HepG2 (cell line): ENCODE measurements around the gene BTRC. TPM values are rescaled to one million over a fixed set of nuclear protein-coding genes. Genes with fewer than 3 reads are reported as not detected.

ENCODE experiments used
- ARNT ChIP-seq: fragments of 450-650 bp; IDR thresholded peaks from 2 replicates; pipeline ENCODE4 v1.6.1; 2017
- ETV6 ChIP-seq: sonication (generic); formaldehyde crosslinking; conservative IDR thresholded peaks from 2 replicates; pipeline ENCODE4 v1.4.0; 2020; ENCODE audit warnings: missing genetic modification reagents
- HOXA3 ChIP-seq: sonication (generic); formaldehyde crosslinking; IDR thresholded peaks from 2 replicates; pipeline ENCODE4 v1.5.0; 2020; ENCODE audit warnings: missing genetic modification reagents
- MXD1 ChIP-seq: sonication (generic); formaldehyde crosslinking; IDR thresholded peaks from 2 replicates; pipeline ENCODE4 v1.4.0; 2020; ENCODE audit warnings: mild to moderate bottlenecking, missing genetic modification reagents
- MYC ChIP-seq: sonication (generic); formaldehyde crosslinking; IDR thresholded peaks from 2 replicates; pipeline ENCODE4 v1.9.0; 2021; ENCODE audit warnings: missing genetic modification reagents, borderline replicate concordance
- NFKBIZ ChIP-seq: IDR thresholded peaks from 2 replicates; pipeline ENCODE4 v1.6.1; 2018; ENCODE audit warnings: missing genetic modification reagents, missing compliant biosample characterization
- POLR2AphosphoS5 ChIP-seq: IDR thresholded peaks from 2 replicates; pipeline ENCODE4 v1.6.1; 2012; ENCODE audit warnings: low read depth, low read length
- PRPF4 ChIP-seq: fragments of 200-400 bp; formaldehyde crosslinking; IDR thresholded peaks from 2 replicates; pipeline ENCODE4 v1.6.1; 2016; ENCODE audit warnings: low read length, low read depth; ENCODE audit not compliant: poor library complexity, severe bottlenecking
- RBFOX2 ChIP-seq: fragments of 200-400 bp; formaldehyde crosslinking; IDR thresholded peaks from 2 replicates; pipeline ENCODE4 v1.6.1; 2017; ENCODE audit warnings: low read depth, mild to moderate bottlenecking, low read length
- SKIL ChIP-seq: sonication (generic); formaldehyde crosslinking; IDR thresholded peaks from 2 replicates; pipeline ENCODE4 v1.8.0; 2022; ENCODE audit warnings: missing genetic modification reagents, mild to moderate bottlenecking, moderate library complexity, borderline replicate concordance
- SRSF4 ChIP-seq: fragments of 200-400 bp; formaldehyde crosslinking; IDR thresholded peaks from one replicate; pipeline ENCODE4 v1.6.1; 2018; ENCODE audit warnings: mild to moderate bottlenecking, low read depth, low read length, moderate library complexity; ENCODE audit not compliant: poor library complexity, severe bottlenecking
- ZNF124 ChIP-seq: sonication (generic); formaldehyde crosslinking; IDR thresholded peaks from 2 replicates; pipeline ENCODE4 v1.4.0; 2020; ENCODE audit warnings: missing genetic modification reagents
- ZNF205 ChIP-seq: IDR thresholded peaks from 2 replicates; pipeline ENCODE4 v1.6.1; 2018; ENCODE audit warnings: missing biosample characterization, missing genetic modification reagents
- ZNF484 ChIP-seq: sonication (generic); formaldehyde crosslinking; IDR thresholded peaks from 2 replicates; pipeline ENCODE4 v1.5.1; 2020; ENCODE audit warnings: mild to moderate bottlenecking, low read depth, missing genetic modification reagents, borderline replicate concordance
- ZNF564 ChIP-seq: sonication (generic); formaldehyde crosslinking; IDR thresholded peaks from 2 replicates; pipeline ENCODE4 v1.8.1; 2023; ENCODE audit warnings: mild to moderate bottlenecking, missing genetic modification reagents
- ZNF777 ChIP-seq: sonication (generic); formaldehyde crosslinking; IDR thresholded peaks from 2 replicates; pipeline ENCODE4 v1.4.0; 2020; ENCODE audit warnings: missing genetic modification reagents
- ZSCAN12 ChIP-seq: sonication (generic); formaldehyde crosslinking; IDR thresholded peaks from 2 replicates; pipeline ENCODE4 v1.9.0; 2021; ENCODE audit warnings: mild to moderate bottlenecking, missing genetic modification reagents
- polyA plus RNA-seq, 8 experiments: library from polyadenylated mRNA; depleted of rRNA in 3 of 8; stranded (reverse) in 7 of 8; unstranded in 1 of 8; fragments of >200 nt; fragmentation: Illumina TruSeq in 4 of 8; extraction: Trizol in 4 of 8; gene quantifications; 2 replicates each; pipeline versions ENCODE4 v1.2.1 to v1.2.3, GENCODE V29; 2011 to 2016; ENCODE audit warnings: low read depth in 4 of 8, missing spikeins in 1 of 8, mixed read lengths in 1 of 8; ENCODE audit not compliant: insufficient read depth in 1 of 8
- total RNA-seq, 5 experiments: library from RNA; depleted of rRNA; stranded (reverse); fragments of >200 nt; fragmentation: Illumina TruSeq; extraction: Trizol; gene quantifications; 2 replicates each; pipeline ENCODE4 v1.2.3, GENCODE V29; 2016; ENCODE audit warnings: low read depth in 1 of 5
- TF ChIP-seq, protein P1 (sequence below): sonication (generic); formaldehyde crosslinking; IDR thresholded peaks from 2 replicates; pipeline ENCODE4 v1.8.0; 2022; ENCODE audit warnings: low read depth, missing genetic modification reagents
- TF ChIP-seq, protein P2 (sequence below): sonication (generic); formaldehyde crosslinking; IDR thresholded peaks from 2 replicates; pipeline ENCODE4 v1.5.0; 2020; ENCODE audit warnings: mild to moderate bottlenecking, missing genetic modification reagents
- TF ChIP-seq, protein P3 (sequence below): IDR thresholded peaks from 2 replicates; pipeline ENCODE4 v1.6.1; 2016; ENCODE audit warnings: low read depth, borderline replicate concordance
- TF ChIP-seq, protein P4 (sequence below): sonication (generic); formaldehyde crosslinking; IDR thresholded peaks from 2 replicates; pipeline ENCODE4 v1.4.0; 2020; ENCODE audit warnings: missing genetic modification reagents

BTRC gene
- total and polyA plus RNA-seq, 2 of the 13 experiments (the other 11 are each of a cell fraction or from before 2014, with no cell fraction given): 12.0 to 14.4 TPM

DNA sequence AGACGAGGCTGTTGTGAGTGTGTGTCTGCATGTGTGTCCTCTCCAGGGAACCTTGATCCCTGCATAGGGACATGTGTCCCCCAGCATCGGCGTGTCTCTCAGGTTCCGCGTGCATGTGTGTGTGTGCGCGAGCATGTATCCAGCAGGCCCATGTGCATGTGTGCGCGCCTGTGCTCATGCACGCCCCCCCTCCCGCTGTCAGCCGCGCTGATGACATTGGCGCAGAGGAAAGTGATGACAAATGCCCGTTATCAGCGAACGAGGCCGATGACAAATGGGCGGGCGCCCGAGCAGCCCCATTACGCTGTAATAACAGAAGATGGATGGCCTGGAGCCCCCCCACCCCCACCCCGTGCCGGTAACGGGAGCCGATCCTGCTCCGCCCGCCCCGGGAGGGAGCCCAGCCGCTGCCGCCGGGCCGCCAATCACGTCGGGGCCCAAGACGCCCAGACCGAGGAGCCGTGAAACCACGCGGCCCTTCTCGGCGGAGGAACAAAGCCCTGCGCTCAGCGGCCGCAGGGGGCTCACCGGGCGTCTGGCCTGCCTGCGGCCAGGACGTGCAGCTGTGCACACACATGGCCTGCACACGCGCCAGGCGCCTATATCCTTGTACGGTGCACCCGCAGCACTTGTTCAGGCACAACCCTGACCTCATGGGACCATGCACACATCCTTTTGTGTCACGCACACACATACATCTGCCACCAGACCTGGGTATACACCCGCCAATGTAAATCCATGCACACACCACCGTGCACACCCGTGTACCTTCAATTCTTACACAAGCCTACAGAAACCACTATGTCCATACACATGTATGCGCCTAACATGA, 212.6 kb downstream of the BTRC start (continued):
- no peak for TF ChIP-seq ZNF205 (CRISPR knock-in tag)
- TF ChIP-seq, protein P1, sequence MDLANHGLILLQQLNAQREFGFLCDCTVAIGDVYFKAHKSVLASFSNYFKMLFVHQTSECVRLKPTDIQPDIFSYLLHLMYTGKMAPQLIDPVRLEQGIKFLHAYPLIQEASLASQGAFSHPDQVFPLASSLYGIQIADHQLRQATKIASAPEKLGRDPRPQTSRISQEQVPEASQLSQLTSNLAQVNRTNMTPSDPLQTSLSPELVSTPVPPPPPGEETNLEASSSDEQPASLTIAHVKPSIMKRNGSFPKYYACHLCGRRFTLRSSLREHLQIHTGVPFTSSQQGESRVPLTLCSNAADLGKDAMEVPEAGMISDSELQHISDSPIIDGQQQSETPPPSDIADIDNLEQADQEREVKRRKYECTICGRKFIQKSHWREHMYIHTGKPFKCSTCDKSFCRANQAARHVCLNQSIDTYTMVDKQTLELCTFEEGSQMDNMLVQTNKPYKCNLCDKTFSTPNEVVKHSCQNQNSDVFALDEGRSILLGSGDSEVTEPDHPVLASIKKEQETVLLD (CRISPR knock-in tag): no peak
- TF ChIP-seq ARNT: no peak
- peak; percentile 94 for TF ChIP-seq ZNF777 (CRISPR knock-in tag)
- no peak for TF ChIP-seq ZNF124 (CRISPR knock-in tag)
- TF ChIP-seq HOXA3 (CRISPR knock-in tag): peak; percentile 24; the same call in 1 of the 2 replicates
- TF ChIP-seq, protein P2, sequence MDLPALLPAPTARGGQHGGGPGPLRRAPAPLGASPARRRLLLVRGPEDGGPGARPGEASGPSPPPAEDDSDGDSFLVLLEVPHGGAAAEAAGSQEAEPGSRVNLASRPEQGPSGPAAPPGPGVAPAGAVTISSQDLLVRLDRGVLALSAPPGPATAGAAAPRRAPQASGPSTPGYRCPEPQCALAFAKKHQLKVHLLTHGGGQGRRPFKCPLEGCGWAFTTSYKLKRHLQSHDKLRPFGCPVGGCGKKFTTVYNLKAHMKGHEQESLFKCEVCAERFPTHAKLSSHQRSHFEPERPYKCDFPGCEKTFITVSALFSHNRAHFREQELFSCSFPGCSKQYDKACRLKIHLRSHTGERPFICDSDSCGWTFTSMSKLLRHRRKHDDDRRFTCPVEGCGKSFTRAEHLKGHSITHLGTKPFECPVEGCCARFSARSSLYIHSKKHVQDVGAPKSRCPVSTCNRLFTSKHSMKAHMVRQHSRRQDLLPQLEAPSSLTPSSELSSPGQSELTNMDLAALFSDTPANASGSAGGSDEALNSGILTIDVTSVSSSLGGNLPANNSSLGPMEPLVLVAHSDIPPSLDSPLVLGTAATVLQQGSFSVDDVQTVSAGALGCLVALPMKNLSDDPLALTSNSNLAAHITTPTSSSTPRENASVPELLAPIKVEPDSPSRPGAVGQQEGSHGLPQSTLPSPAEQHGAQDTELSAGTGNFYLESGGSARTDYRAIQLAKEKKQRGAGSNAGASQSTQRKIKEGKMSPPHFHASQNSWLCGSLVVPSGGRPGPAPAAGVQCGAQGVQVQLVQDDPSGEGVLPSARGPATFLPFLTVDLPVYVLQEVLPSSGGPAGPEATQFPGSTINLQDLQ (CRISPR knock-in tag): no peak
- no peak for TF ChIP-seq POLR2AphosphoS5
- TF ChIP-seq, protein P3, sequence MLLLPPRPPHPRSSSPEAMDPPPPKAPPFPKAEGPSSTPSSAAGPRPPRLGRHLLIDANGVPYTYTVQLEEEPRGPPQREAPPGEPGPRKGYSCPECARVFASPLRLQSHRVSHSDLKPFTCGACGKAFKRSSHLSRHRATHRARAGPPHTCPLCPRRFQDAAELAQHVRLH: no peak
- TF ChIP-seq SKIL (CRISPR knock-in tag): no peak
- no peak for TF ChIP-seq PRPF4
- TF ChIP-seq ETV6 (CRISPR knock-in tag): no peak
- TF ChIP-seq, protein P4, sequence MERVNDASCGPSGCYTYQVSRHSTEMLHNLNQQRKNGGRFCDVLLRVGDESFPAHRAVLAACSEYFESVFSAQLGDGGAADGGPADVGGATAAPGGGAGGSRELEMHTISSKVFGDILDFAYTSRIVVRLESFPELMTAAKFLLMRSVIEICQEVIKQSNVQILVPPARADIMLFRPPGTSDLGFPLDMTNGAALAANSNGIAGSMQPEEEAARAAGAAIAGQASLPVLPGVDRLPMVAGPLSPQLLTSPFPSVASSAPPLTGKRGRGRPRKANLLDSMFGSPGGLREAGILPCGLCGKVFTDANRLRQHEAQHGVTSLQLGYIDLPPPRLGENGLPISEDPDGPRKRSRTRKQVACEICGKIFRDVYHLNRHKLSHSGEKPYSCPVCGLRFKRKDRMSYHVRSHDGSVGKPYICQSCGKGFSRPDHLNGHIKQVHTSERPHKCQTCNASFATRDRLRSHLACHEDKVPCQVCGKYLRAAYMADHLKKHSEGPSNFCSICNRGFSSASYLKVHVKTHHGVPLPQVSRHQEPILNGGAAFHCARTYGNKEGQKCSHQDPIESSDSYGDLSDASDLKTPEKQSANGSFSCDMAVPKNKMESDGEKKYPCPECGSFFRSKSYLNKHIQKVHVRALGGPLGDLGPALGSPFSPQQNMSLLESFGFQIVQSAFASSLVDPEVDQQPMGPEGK (CRISPR knock-in tag): 0 out of 2 replicates have a peak, but pooled peaks have one; percentile 42
- TF ChIP-seq ZSCAN12: no peak
- no peak for TF ChIP-seq ZNF564 (CRISPR knock-in tag)
- TF ChIP-seq MXD1 (CRISPR knock-in tag): peak; percentile 48; the same call in 1 of the 2 replicates
- TF ChIP-seq RBFOX2: peak; percentile 20; the same call in 1 of the 2 replicates
- TF ChIP-seq NFKBIZ: no peak
- TF ChIP-seq SRSF4: no peak
- no peak for TF ChIP-seq ZNF484 (CRISPR knock-in tag)
- peak; percentile 72 for TF ChIP-seq MYC (CRISPR knock-in tag)
